Activated CD8-positive, alpha-beta T cell treated with anti-CD3 and anti-CD28 coated beads, Interleukin-2, amount 10 ng/mL, durations not matched to agents 7 days and 5 days (primary cell): ENCODE data around the gene TRPV2. TPM values are rescaled to one million over a fixed set of nuclear protein-coding genes. Genes with fewer than 3 reads are reported as not detected.
A peak's percentile ranks its signal among the peaks of the same experiment; 100 is the strongest.
"Not testable (repeated sequence)": the region's sequence is repeated elsewhere in the genome, so short reads cannot be mapped to it uniquely, and the experiment has no call there.

Source experiments
- ATAC-seq: fragments of 150-1000 bp; cut with Tn5 transposase; one replicate; pipeline ENCODE4 v1.10.0; 2021; ENCODE audit warnings: moderate library complexity
- CTCF ChIA-PET: fragments of 350-600 bp; sonication (Branson Sonifier 250); formaldehyde crosslinking; loops from one replicate; lab custom pipeline; 2021; ENCODE audit warnings: antibody characterized with exemption; lab: Charles Lee
- POLR2A ChIA-PET: fragments of 350-600 bp; sonication (Branson Sonifier 250); formaldehyde crosslinking; loops from one replicate; lab custom pipeline; 2021; ENCODE audit warnings: antibody characterized with exemption; lab: Charles Lee
- DNase-seq: peaks from one replicate; pipeline ENCODE4 v3.0.0-alpha.2; 2020
- H3K27ac Mint-ChIP-seq: one replicate; pipeline ENCODE4 v1.8.0; 2021; ENCODE audit warnings: mild to moderate bottlenecking, mixed read lengths
- H3K27me3 Mint-ChIP-seq: one replicate; pipeline ENCODE4 v1.8.0; 2021; ENCODE audit warnings: low read depth, mixed read lengths
- H3K36me3 Mint-ChIP-seq: one replicate; pipeline ENCODE4 v1.8.0; 2021; ENCODE audit warnings: low read depth, mixed read lengths
- H3K4me1 Mint-ChIP-seq: one replicate; pipeline ENCODE4 v1.8.0; 2021; ENCODE audit warnings: low read depth, mixed read lengths
- H3K4me3 Mint-ChIP-seq: one replicate; pipeline ENCODE4 v1.8.0; 2021; ENCODE audit warnings: mild to moderate bottlenecking, mixed read lengths
- H3K9me3 Mint-ChIP-seq: one replicate; pipeline ENCODE4 v1.8.0; 2022; ENCODE audit warnings: mixed read lengths; ENCODE audit not compliant: insufficient read depth
- total RNA-seq, 2 experiments: library from RNA; stranded (reverse); gene quantifications; one replicate each; pipeline ENCODE4 v1.2.3, GENCODE V29; 2021

TRPV2 gene
- total RNA-seq, 2 experiments from 2014 or later = 124 to 134 TPM

- Mint-ChIP-seq H3K4me3 (peak overlapping the region; percentile 40), H3K9me3 (no peaks in the 10 kb centered on the region), H3K27ac (no peak overlapping the region), H3K27me3 (peaks cover 4% of the 10 kb centered on the region), H3K4me1 (peaks cover 49% of the 10 kb centered on the region), H3K36me3 (peaks cover 38% of the 10 kb centered on the region)
- CTCF ChIA-PET = interaction anchor here (1.1 to 5.2 kb wide), 4 partner anchors 20 to 137 kb away, joined by 4 to 33 read pairs (median 6); partner anchors contain the start of gene TRPV2
- DNase-seq (no peak), ATAC-seq (no peak)
- POLR2A ChIA-PET = interaction anchor here (1.5 kb wide), 2 partner anchors 32 to 55 kb away, joined by 3 to 8 read pairs; partner anchors contain the start of gene TRPV2
Measured at GRCh38 chr17:16383772-16384287, 31.5 kb upstream of the TRPV2 start.

- ChIA-PET POLR2A (no interaction called here), CTCF (interaction anchor here (0.9 to 5.2 kb wide), 4 partner anchors 21 to 69 kb away, joined by 3 to 33 read pairs (median 14); partner anchors contain the start of gene TRPV2)
- H3K4me1 Mint-ChIP-seq = peaks cover 49% of the 10 kb centered on the region
- peaks cover 38% of the 10 kb centered on the region for H3K36me3 Mint-ChIP-seq
- DNase-seq (no peak), ATAC-seq (no peak)
- H3K27me3 Mint-ChIP-seq = peaks cover 6% of the 10 kb centered on the region
- no peaks in the 10 kb centered on the region for H3K9me3 Mint-ChIP-seq
- no peak overlapping the region for H3K27ac Mint-ChIP-seq
- no peak overlapping the region for H3K4me3 Mint-ChIP-seq
Measured at GRCh38 chr17:16384557-16384956, 30.8 kb upstream of the TRPV2 start.

GRCh38 chr17:16386126-16386507 is 29.3 kb upstream of the TRPV2 start:
- POLR2A ChIA-PET = interaction anchor here (1.0 kb wide), 1 partner anchor 100 kb away, joined by 3 read pairs; no protein-coding TSS in a partner anchor
- not testable (repeated sequence) for H3K27me3 Mint-ChIP-seq, ATAC-seq, H3K9me3 Mint-ChIP-seq, DNase-seq
- H3K36me3 Mint-ChIP-seq = peaks cover 33% of the 10 kb centered on the region
- H3K4me1 Mint-ChIP-seq = peaks cover 47% of the 10 kb centered on the region
- CTCF ChIA-PET = interaction anchor here (0.7 to 2.2 kb wide), 10 partner anchors 9 to 302 kb away, joined by 3 to 23 read pairs (median 3); partner anchors contain the start of gene TRPV2
- peak overlapping the region; percentile 75 for H3K27ac Mint-ChIP-seq
- peak overlapping the region; percentile 86 for H3K4me3 Mint-ChIP-seq

GRCh38 chr17:16391451-16391850 is 23.9 kb upstream of the TRPV2 start:
- no peak for ATAC-seq

GRCh38 chr17:16392491-16392890 is 22.9 kb upstream of the TRPV2 start:
- H3K36me3 Mint-ChIP-seq, H3K9me3 Mint-ChIP-seq, H3K27ac Mint-ChIP-seq, ATAC-seq, H3K4me3 Mint-ChIP-seq, DNase-seq, CTCF ChIA-PET, H3K27me3 Mint-ChIP-seq, H3K4me1 Mint-ChIP-seq: not testable (repeated sequence)
- POLR2A ChIA-PET = interaction anchor here (0.6 kb wide), 1 partner anchor 22 kb away, joined by 3 read pairs; no protein-coding TSS in a partner anchor

More at GRCh38 chr17:16391451-16391850, 23.9 kb upstream of the TRPV2 start:
- no peak overlapping the region for H3K27ac Mint-ChIP-seq
- H3K4me1 Mint-ChIP-seq = peaks cover 11% of the 10 kb centered on the region
- no peak for DNase-seq
- no peaks in the 10 kb centered on the region for H3K36me3 Mint-ChIP-seq
- ChIA-PET CTCF (interaction anchor here (0.6 kb wide), 1 partner anchor 218 kb away, joined by 3 read pairs; no protein-coding TSS in a partner anchor), POLR2A (no interaction called here)
- H3K9me3 Mint-ChIP-seq = no peaks in the 10 kb centered on the region
- H3K4me3 Mint-ChIP-seq = no peak overlapping the region
- H3K27me3 Mint-ChIP-seq = peaks cover 7% of the 10 kb centered on the region

GRCh38 chr17:16395887-16396286 is 19.5 kb upstream of the TRPV2 start:
- H3K27me3 Mint-ChIP-seq, ATAC-seq, POLR2A ChIA-PET, H3K4me1 Mint-ChIP-seq, H3K27ac Mint-ChIP-seq, H3K36me3 Mint-ChIP-seq, DNase-seq, H3K4me3 Mint-ChIP-seq, CTCF ChIA-PET, H3K9me3 Mint-ChIP-seq: not testable (repeated sequence)

- H3K4me1 Mint-ChIP-seq, H3K27ac Mint-ChIP-seq, H3K9me3 Mint-ChIP-seq, H3K27me3 Mint-ChIP-seq, ATAC-seq, H3K36me3 Mint-ChIP-seq, DNase-seq, H3K4me3 Mint-ChIP-seq, POLR2A ChIA-PET, CTCF ChIA-PET: not testable (repeated sequence)
Measured at GRCh38 chr17:16396693-16397092, 18.7 kb upstream of the TRPV2 start.

GRCh38 chr17:16398270-16399267 is 16.8 kb upstream of the TRPV2 start:
- no peak overlapping the region for H3K4me3 Mint-ChIP-seq
- no peak for DNase-seq
- peaks cover 9% of the 10 kb centered on the region for H3K4me1 Mint-ChIP-seq
- CTCF ChIA-PET = interaction anchor here (1.1 kb wide), 1 partner anchor 17 kb away, joined by 3 read pairs; the partner anchor contains the start of gene TRPV2
- peaks cover 1% of the 10 kb centered on the region for H3K27me3 Mint-ChIP-seq
- H3K27ac Mint-ChIP-seq = no peak overlapping the region
- H3K9me3 Mint-ChIP-seq = no peaks in the 10 kb centered on the region
- POLR2A ChIA-PET = no interaction called here
- ATAC-seq = no peak
- no peaks in the 10 kb centered on the region for H3K36me3 Mint-ChIP-seq

GRCh38 chr17:16403847-16404246 is 11.5 kb upstream of the TRPV2 start:
- ATAC-seq, H3K27ac Mint-ChIP-seq, H3K4me3 Mint-ChIP-seq, DNase-seq, H3K36me3 Mint-ChIP-seq, H3K9me3 Mint-ChIP-seq, H3K4me1 Mint-ChIP-seq: not testable (repeated sequence)
- peaks cover 16% of the 10 kb centered on the region for H3K27me3 Mint-ChIP-seq
- ChIA-PET CTCF (interaction anchor here (2.4 kb wide), 1 partner anchor 12 kb away, joined by 12 read pairs; the partner anchor contains the start of gene TRPV2), POLR2A (interaction anchor here (0.9 kb wide), 1 partner anchor 36 kb away, joined by 3 read pairs; no protein-coding TSS in a partner anchor)

GRCh38 chr17:16406742-16407674 is 8.4 kb upstream of the TRPV2 start:
- ChIA-PET POLR2A (no interaction called here), CTCF (interaction anchor here (1.0 kb wide), 1 partner anchor 9 kb away, joined by 3 read pairs; no protein-coding TSS in a partner anchor)
- no peak overlapping the region for H3K4me3 Mint-ChIP-seq
- DNase-seq = no peak
- H3K4me1 Mint-ChIP-seq = peaks cover 5% of the 10 kb centered on the region
- peaks cover 16% of the 10 kb centered on the region for H3K27me3 Mint-ChIP-seq
- no peak overlapping the region for H3K27ac Mint-ChIP-seq
- no peaks in the 10 kb centered on the region for H3K36me3 Mint-ChIP-seq
- ATAC-seq = no peak
- no peaks in the 10 kb centered on the region for H3K9me3 Mint-ChIP-seq
